HTR-8/SVneo (cell line): Measurements from ENCODE around the gene DDIAS.
A peak's percentile ranks its signal among the peaks of the same experiment; 100 is the strongest.
"Not testable (repeated sequence)": the region's sequence is repeated elsewhere in the genome, so short reads cannot be mapped to it uniquely, and the experiment has no call there.

Experiments used
- DNase-seq: peaks from one replicate; pipeline ENCODE4 v3.0.0; 2011; ENCODE audit warnings: low spot score, mixed read lengths; ENCODE audit not compliant: insufficient read length
- FAIRE-seq: peaks from 2 replicates; lab custom pipeline; 2011; peaks lifted over from hg19 to GRCh38; lab: Jason Lieb, UNC

The DDIAS gene

GRCh38 chr11:82919786-82920185 is 18.2 kb downstream of the DDIAS start:
- not testable (repeated sequence) for FAIRE-seq, DNase-seq

GRCh38 chr11:82920227-82920626 is 18.7 kb downstream of the DDIAS start:
- not testable (repeated sequence) for DNase-seq, FAIRE-seq

- not testable (repeated sequence) for FAIRE-seq, DNase-seq
Measured at GRCh38 chr11:82922396-82923173, 21.0 kb downstream of the DDIAS start.

GRCh38 chr11:82924522-82925224 is 23.1 kb downstream of the DDIAS start:
- DNase-seq (no peak), FAIRE-seq (no peak)

- DNase-seq (peak; percentile 69), FAIRE-seq (no peak)
Measured at GRCh38 chr11:82927264-82927880, 25.8 kb downstream of the DDIAS start.

DNA sequence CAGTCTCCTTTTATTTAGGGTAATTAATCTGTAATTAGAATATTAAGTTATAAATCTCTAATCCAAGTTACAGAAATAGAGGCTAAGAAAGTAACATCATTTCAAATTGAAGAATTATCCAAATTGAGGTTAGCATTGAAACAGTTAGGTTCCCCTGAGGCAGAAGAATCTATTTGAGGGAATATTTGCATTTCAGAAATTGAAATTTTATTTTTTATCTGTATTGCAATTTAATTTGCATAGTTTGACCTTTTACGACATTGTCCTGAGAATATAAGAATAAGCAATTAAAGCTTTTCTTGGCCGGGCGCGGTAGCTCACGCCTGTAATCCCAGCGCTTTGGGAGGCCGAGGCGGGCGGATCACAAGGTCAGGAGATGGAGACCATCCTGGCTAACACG is 27.6 kb downstream of the DDIAS start:
- no peak for FAIRE-seq
- DNase-seq = no peak

- FAIRE-seq (no peak), DNase-seq (no peak)
Measured at GRCh38 chr11:82930229-82930628, 28.7 kb downstream of the DDIAS start.

- no peak for FAIRE-seq
- DNase-seq = no peak
Measured at GRCh38 chr11:82930734-82931133, 29.2 kb downstream of the DDIAS start.

DNA sequence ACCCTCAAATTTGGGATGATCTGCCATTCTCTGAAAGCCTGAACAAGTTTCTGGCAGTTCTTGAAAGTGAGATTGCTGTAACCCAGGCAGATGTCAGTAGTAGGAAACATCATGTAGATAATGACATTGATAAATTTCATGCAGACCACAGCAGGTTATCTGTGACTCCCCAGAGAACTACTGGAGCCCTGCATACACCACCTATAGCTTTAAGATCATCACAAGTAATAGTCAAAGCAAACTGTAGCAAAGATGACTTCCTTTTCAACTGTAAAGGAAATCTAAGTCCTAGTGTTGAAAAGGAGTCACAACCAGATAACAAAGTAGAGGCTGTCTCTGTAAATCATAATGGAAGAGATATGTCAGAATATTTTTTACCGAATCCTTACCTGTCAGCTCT is 31.0 kb downstream of the DDIAS start:
- FAIRE-seq (no peak), DNase-seq (no peak)

GRCh38 chr11:82936261-82936660 is 34.7 kb downstream of the DDIAS start:
- DNase-seq (no peak), FAIRE-seq (no peak)

- no peak for FAIRE-seq
- no peak for DNase-seq
Measured at GRCh38 chr11:82937554-82937953, 36.0 kb downstream of the DDIAS start.

- no peak for DNase-seq
- FAIRE-seq = no peak
Measured at GRCh38 chr11:82939456-82939855, 37.9 kb downstream of the DDIAS start.

GRCh38 chr11:82942376-82942775 is 40.8 kb downstream of the DDIAS start:
- no peak for DNase-seq
- no peak for FAIRE-seq

DNA sequence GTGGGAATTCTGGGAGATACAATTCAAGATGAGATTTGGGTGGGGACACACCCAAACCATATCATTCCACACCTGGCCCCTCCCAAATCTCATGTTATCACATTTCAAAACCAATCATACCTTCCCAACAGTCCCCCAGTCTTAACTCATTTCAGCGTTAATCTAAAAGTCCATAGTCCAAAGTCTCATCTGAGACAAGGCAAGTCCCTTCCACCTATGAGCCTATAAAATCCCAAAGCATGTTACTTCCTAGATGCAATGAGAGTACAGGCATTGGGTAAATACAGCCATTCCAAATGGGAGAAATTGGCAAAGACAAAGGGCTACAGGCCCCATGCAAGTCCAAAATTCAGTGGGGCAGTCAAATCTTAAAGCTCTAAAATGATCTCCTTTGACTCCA is 41.9 kb downstream of the DDIAS start:
- not testable (repeated sequence) for DNase-seq, FAIRE-seq

DNA sequence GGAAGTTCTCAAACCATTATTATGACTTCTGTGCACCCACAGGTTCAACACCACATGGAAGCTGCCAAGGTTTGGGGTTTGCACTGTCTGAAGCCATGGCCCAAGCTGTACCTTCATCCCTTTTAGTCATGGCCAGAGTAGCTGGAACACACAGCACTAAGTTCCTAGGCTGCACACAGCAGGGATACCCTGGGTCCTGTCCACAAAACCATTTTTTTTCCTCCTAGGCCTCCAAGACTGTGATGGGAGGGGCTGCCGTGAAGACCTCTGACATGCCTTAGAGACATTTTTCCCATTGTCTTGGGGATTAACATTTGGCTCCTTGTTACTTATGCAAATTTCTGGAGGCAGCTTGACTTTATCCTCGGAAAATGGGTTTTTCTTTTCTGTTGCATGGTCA is 42.7 kb downstream of the DDIAS start:
- FAIRE-seq = no peak
- no peak for DNase-seq

GRCh38 chr11:82945041-82945440 is 43.5 kb downstream of the DDIAS start:
- not testable (repeated sequence) for DNase-seq, FAIRE-seq

DNA sequence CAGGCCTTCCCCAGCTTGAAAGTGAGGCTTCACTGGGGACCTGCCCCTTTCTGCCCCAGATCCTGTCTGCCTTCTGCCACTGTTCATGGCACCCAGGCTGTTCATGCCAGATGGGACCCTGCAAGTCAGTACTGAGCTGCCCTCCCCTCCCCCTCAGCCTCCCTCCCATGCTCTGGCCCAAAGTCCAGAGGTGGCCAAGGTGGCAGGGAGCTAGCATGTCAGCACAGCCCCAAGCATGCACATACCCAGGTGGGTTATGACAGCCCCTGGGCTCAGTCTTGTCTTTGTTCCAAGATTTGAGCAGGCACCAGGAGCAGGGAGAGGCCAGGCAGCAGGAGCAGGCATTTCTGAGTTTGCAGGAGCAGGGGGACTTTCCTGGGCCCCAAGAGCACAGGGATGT is 44.1 kb downstream of the DDIAS start:
- no peak for DNase-seq
- no peak for FAIRE-seq

- DNase-seq (no peak), FAIRE-seq (no peak)
Measured at GRCh38 chr11:82949352-82949751, 47.8 kb downstream of the DDIAS start.

DNA sequence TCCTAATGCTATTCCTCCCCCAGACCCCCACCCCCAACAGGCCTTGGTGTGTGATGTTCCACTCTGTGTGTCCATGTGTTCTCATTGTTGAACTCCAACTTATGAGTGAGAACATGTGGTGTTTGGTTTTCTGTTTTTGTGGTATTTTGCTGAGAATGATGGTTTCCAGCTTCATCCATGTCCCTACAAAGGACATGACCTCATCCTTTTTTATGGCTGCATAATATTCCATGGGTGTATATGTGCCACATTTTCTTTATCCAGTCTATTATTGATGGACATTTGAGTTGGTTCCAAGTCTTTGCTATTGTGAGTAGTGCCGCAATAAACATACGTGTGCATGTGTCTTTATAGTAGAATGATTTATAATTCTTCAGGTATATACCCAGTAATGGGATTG is 49.0 kb downstream of the DDIAS start:
- not testable (repeated sequence) for DNase-seq, FAIRE-seq

- not testable (repeated sequence) for FAIRE-seq, DNase-seq
Measured at GRCh38 chr11:82955736-82956453, 54.4 kb downstream of the DDIAS start.
